Nephron progenitor cell (in vitro differentiated cells): ENCODE results near the gene MCOLN2.

ENCODE experiments used
- DNase-seq: peaks from one replicate; pipeline ENCODE4 v3.0.0; 2021
- H3K27ac Mint-ChIP-seq: 2 replicates; pipeline ENCODE4 v1.8.0; 2021; ENCODE audit warnings: mild to moderate bottlenecking, moderate library complexity, mixed read lengths
- H3K27me3 Mint-ChIP-seq: 2 replicates; pipeline ENCODE4 v1.8.0; 2021; ENCODE audit warnings: mild to moderate bottlenecking, low read depth, mixed read lengths; ENCODE audit not compliant: poor library complexity
- H3K36me3 Mint-ChIP-seq: 2 replicates; pipeline ENCODE4 v1.8.0; 2021; ENCODE audit warnings: low read depth, mixed read lengths
- H3K4me1 Mint-ChIP-seq: 2 replicates; pipeline ENCODE4 v1.8.0; 2021; ENCODE audit warnings: mixed read lengths
- H3K4me3 Mint-ChIP-seq: 2 replicates; pipeline ENCODE4 v1.8.0; 2021; ENCODE audit warnings: mild to moderate bottlenecking, moderate library complexity, mixed read lengths
- H3K9me3 Mint-ChIP-seq: 2 replicates; pipeline ENCODE4 v1.8.0; 2021; ENCODE audit warnings: mild to moderate bottlenecking, moderate library complexity, mixed read lengths
- TF ChIP-seq, protein P1 (sequence below): fragments of 200-600 bp; sonication (generic); IDR thresholded peaks from 2 replicates; pipeline ENCODE4 v1.5.0; 2021; ENCODE audit warnings: antibody characterized with exemption

Gene MCOLN2

DNA sequence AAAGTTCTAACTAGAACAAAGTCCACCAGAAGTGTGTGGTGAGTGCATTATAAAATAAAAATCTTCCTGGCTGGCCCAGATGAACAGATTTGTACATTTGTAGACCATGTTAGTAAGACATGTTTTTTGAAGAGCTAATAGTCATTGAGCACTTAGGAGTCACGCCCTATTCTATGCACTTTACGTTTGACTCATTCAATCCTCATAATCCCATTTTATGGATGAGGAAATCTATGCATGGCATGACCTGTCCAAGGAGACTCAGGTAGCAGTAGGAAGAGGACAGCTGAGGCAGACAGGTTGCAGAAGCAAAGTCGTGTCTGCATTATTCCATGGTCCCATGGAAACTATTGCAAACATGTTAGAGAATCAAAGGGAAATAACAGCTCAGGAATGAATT, 73.6 kb downstream of the MCOLN2 start:
- H3K9me3 Mint-ChIP-seq, result no peaks in the 10 kb centered on the region
- no peak for DNase-seq
- no peak overlapping the region for H3K4me3 Mint-ChIP-seq
- H3K27ac Mint-ChIP-seq, result no peak overlapping the region
- peaks cover 19% of the 10 kb centered on the region for H3K4me1 Mint-ChIP-seq
- H3K36me3 Mint-ChIP-seq, result no peaks in the 10 kb centered on the region
- TF ChIP-seq, protein P1, sequence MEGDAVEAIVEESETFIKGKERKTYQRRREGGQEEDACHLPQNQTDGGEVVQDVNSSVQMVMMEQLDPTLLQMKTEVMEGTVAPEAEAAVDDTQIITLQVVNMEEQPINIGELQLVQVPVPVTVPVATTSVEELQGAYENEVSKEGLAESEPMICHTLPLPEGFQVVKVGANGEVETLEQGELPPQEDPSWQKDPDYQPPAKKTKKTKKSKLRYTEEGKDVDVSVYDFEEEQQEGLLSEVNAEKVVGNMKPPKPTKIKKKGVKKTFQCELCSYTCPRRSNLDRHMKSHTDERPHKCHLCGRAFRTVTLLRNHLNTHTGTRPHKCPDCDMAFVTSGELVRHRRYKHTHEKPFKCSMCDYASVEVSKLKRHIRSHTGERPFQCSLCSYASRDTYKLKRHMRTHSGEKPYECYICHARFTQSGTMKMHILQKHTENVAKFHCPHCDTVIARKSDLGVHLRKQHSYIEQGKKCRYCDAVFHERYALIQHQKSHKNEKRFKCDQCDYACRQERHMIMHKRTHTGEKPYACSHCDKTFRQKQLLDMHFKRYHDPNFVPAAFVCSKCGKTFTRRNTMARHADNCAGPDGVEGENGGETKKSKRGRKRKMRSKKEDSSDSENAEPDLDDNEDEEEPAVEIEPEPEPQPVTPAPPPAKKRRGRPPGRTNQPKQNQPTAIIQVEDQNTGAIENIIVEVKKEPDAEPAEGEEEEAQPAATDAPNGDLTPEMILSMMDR, result no peak
- H3K27me3 Mint-ChIP-seq, result peaks cover 6% of the 10 kb centered on the region

DNA sequence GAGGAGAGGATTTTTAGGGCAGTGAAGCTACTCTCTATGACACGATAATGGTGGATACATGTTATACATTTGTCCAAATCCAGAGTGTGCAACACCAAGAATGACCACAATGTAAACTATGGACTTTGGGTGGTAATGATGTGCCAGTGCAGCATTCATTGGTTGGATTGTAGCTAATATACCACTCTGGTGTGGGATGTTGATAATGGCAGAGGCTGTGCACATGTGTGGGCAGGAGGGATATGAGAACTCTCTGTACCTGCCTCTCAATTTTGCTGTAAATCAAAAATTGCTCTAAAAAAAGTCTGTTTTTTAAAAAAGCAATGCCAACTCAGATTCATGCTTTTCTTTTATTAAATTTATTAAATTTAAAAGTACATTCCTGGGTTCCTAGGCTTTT, 76.8 kb downstream of the MCOLN2 start:
- Mint-ChIP-seq H3K4me1 (peaks cover 27% of the 10 kb centered on the region), H3K27ac (no peak overlapping the region), H3K9me3 (no peaks in the 10 kb centered on the region), H3K36me3 (no peaks in the 10 kb centered on the region), H3K27me3 (peaks cover 10% of the 10 kb centered on the region), H3K4me3 (no peak overlapping the region)
- no peak for DNase-seq
- TF ChIP-seq, protein P1, result no peak

GRCh38 chr1:84919461-84919970, 77.4 kb downstream of the MCOLN2 start:
- no peaks in the 10 kb centered on the region for H3K36me3 Mint-ChIP-seq
- peaks cover 10% of the 10 kb centered on the region for H3K27me3 Mint-ChIP-seq
- DNase-seq, result no peak
- no peak overlapping the region for H3K27ac Mint-ChIP-seq
- TF ChIP-seq, protein P1, result no peak
- H3K4me1 Mint-ChIP-seq, result peaks cover 27% of the 10 kb centered on the region
- no peak overlapping the region for H3K4me3 Mint-ChIP-seq
- no peaks in the 10 kb centered on the region for H3K9me3 Mint-ChIP-seq

DNA sequence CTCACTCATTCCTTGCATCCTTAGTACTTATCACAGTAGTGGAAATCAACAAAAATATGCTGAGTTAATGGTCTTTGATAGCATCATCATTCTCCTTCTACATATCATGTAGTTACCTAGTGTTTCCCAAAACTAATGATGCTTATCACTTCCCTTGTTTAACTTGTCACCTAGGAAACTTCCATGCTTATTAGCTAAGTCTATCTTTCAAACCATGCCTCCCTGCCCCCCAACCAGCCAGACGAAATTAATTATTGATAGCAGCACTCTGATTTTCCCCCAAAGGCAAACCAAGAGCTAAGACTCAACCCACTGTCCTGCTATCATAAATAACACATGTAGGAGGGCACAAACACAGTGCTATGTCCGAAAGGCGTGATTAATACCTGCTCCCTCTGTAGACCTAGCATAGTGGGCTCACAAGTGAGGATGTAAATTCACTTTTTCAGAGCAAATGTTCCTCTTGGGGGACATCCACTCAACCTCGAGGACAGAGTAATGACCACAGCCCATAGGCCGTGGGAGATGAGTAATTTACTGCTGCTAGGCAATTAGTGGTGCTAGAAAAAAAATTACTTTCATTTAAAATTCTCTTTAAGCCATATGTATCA, 78.1 kb downstream of the MCOLN2 start:
- no peak for DNase-seq
- H3K9me3 Mint-ChIP-seq, result no peaks in the 10 kb centered on the region
- TF ChIP-seq, protein P1, result no peak
- no peaks in the 10 kb centered on the region for H3K36me3 Mint-ChIP-seq
- H3K4me3 Mint-ChIP-seq, result no peak overlapping the region
- peaks cover 28% of the 10 kb centered on the region for H3K4me1 Mint-ChIP-seq
- no peak overlapping the region for H3K27ac Mint-ChIP-seq
- H3K27me3 Mint-ChIP-seq, result peaks cover 10% of the 10 kb centered on the region

GRCh38 chr1:84916897-84917296, 80.0 kb downstream of the MCOLN2 start:
- Mint-ChIP-seq H3K27me3 (peaks cover 10% of the 10 kb centered on the region), H3K27ac (no peak overlapping the region), H3K36me3 (no peaks in the 10 kb centered on the region), H3K4me1 (peaks cover 33% of the 10 kb centered on the region), H3K9me3 (no peaks in the 10 kb centered on the region), H3K4me3 (no peak overlapping the region)
- DNase-seq, result no peak
- TF ChIP-seq, protein P1, result no peak

- Mint-ChIP-seq H3K27me3 (peaks cover 14% of the 10 kb centered on the region), H3K36me3 (no peaks in the 10 kb centered on the region), H3K4me1 (peaks cover 20% of the 10 kb centered on the region), H3K4me3 (no peak overlapping the region), H3K27ac (no peak overlapping the region), H3K9me3 (no peaks in the 10 kb centered on the region)
- no peak for DNase-seq
- TF ChIP-seq, protein P1, result no peak
Measured at GRCh38 chr1:84913555-84913892, 83.4 kb downstream of the MCOLN2 start.
